Smooth muscle cell (in vitro differentiated cells): ENCODE data around the gene DNAJC8. TPM values are rescaled to one million over a fixed set of nuclear protein-coding genes. Genes with fewer than 3 reads are reported as not detected.

ENCODE experiments used
- DNase-seq: peaks from one replicate; lab custom pipeline; 2025; ENCODE audit not compliant: unreplicated experiment; lab: John Stamatoyannopoulos, UW
- H2AFZ ChIP-seq: fragments of 200-600 bp; sonication (generic); 2 replicates; pipeline ENCODE4 v1.6.0; 2016; ENCODE audit warnings: antibody characterized with exemption, low read depth, mild to moderate bottlenecking
- H3F3A ChIP-seq: fragments of 200-600 bp; sonication (generic); 2 replicates; pipeline ENCODE4 v1.6.0; 2017; ENCODE audit warnings: antibody characterized with exemption, low read depth
- H3K27ac ChIP-seq: fragments of 200-600 bp; sonication (generic); 2 replicates; pipeline ENCODE4 v1.5.1; 2016; ENCODE audit warnings: low read depth, mild to moderate bottlenecking
- H3K27me3 ChIP-seq: fragments of 200-600 bp; sonication (generic); 2 replicates; pipeline ENCODE4 v1.6.1; 2016; ENCODE audit warnings: low read depth, mild to moderate bottlenecking
- H3K36me3 ChIP-seq: fragments of 200-600 bp; sonication (generic); 2 replicates; pipeline ENCODE4 v1.5.1; 2016; ENCODE audit warnings: low read depth
- H3K4me1 ChIP-seq: fragments of 200-600 bp; sonication (generic); 2 replicates; pipeline ENCODE4 v1.5.1; 2016; ENCODE audit warnings: low read depth
- H3K4me2 ChIP-seq: fragments of 200-600 bp; sonication (generic); 2 replicates; pipeline ENCODE4 v1.6.0; 2016; ENCODE audit warnings: mild to moderate bottlenecking
- H3K4me3 ChIP-seq: fragments of 200-600 bp; sonication (generic); 2 replicates; pipeline ENCODE4 v1.5.1; 2016; ENCODE audit warnings: mild to moderate bottlenecking
- H3K79me2 ChIP-seq: fragments of 200-600 bp; sonication (generic); 2 replicates; pipeline ENCODE4 v1.6.0; 2016; ENCODE audit warnings: low read depth, mild to moderate bottlenecking
- H3K9ac ChIP-seq: fragments of 200-600 bp; sonication (generic); 2 replicates; pipeline ENCODE4 v1.6.0; 2016; ENCODE audit warnings: low read depth
- H3K9me3 ChIP-seq: fragments of 200-600 bp; sonication (generic); replicated peaks from 2 replicates; pipeline ENCODE4 v1.5.1; 2016; ENCODE audit warnings: low read depth
- H4K20me1 ChIP-seq: fragments of 200-600 bp; sonication (generic); 2 replicates; pipeline ENCODE4 v1.6.0; 2016; ENCODE audit warnings: low read depth
- WGBS: methylation state at CpG from one replicate; pipeline ENCODE4 v1.1.7; 2016; ENCODE audit warnings: low lambda C conversion rate; 5-methylcytosine and 5-hydroxymethylcytosine counted together
- polyA plus RNA-seq: library from polyadenylated mRNA; unstranded; fragments of >200 nt; fragmentation: Nextera tagmentation; extraction: Ambion mirVana; gene quantifications from 2 replicates; pipeline ENCODE4 v1.2.1, GENCODE V29; 2016
- total RNA-seq: library from RNA; depleted of rRNA; stranded (reverse); fragments of >200 nt; gene quantifications from 2 replicates; pipeline ENCODE4 v1.2.3, GENCODE V29; 2014
- TF ChIP-seq, protein P1 (sequence below): fragments of 200-600 bp; sonication (generic); IDR thresholded peaks from 2 replicates; pipeline ENCODE4 v1.5.1; 2017; ENCODE audit warnings: borderline replicate concordance, mild to moderate bottlenecking, antibody characterized with exemption; ENCODE audit not compliant: insufficient read depth, poor library complexity, severe bottlenecking

DNAJC8 gene
- total and polyA plus RNA-seq, 2 experiments from 2014 or later = 76.1 to 114 TPM

DNA sequence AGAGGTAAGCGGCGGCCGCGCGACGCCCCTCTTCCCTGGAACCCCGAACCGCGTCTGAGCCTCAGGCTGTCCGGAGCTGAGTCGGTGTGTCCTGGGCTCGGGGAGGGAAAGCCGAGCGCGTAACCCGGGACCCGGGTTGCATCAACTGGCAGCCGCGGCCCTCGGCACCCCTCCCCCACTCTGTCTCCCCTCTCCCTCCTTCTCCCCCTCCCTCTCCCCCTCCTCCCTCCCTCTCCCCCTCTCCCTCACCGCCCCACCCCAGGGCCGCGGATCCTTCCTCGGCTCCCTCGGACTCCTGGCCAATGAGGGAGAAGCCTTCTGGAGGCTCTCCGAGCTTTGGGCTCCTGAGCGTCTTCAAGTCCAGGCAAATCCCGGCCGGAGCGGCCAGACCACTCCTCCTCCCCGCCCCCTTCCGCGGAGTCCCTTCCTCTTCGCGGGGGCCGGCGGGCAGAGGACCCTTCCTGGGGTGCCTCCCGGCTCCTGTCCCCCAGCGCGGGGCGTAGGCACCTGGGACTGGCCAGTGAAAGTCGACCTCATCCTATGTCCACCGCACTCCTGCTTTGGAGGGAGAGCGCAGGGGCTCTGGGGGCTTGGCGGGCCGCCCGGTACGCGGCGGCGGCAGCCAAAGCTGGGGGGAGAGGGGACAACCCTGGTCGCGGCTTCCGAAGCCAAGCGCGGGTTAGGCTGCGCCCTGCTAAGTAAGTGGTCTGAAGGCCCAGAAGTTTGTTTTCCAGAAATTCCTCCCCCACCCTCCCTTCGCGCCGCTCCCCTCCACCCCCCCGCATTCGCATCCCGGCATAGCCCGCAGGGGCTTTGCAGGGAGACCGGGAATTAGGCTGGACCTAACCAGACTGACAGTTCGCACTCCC, 27.3 kb upstream of the DNAJC8 start:
- peaks cover 11% of the 10 kb centered on the region for H3K4me1 ChIP-seq
- H3K9me3 ChIP-seq = no peaks in the 10 kb centered on the region
- H2AFZ ChIP-seq = no peak overlapping the region
- H3K27ac ChIP-seq = peak overlapping the region; percentile 91
- 2% methylated on average over 34 of the region's 66 CpGs for WGBS
- H3K4me2 ChIP-seq = peak overlapping the region; percentile 80
- H3K4me3 ChIP-seq = peak overlapping the region; percentile 100
- peaks cover 51% of the 10 kb centered on the region for H4K20me1 ChIP-seq
- TF ChIP-seq, protein P1, sequence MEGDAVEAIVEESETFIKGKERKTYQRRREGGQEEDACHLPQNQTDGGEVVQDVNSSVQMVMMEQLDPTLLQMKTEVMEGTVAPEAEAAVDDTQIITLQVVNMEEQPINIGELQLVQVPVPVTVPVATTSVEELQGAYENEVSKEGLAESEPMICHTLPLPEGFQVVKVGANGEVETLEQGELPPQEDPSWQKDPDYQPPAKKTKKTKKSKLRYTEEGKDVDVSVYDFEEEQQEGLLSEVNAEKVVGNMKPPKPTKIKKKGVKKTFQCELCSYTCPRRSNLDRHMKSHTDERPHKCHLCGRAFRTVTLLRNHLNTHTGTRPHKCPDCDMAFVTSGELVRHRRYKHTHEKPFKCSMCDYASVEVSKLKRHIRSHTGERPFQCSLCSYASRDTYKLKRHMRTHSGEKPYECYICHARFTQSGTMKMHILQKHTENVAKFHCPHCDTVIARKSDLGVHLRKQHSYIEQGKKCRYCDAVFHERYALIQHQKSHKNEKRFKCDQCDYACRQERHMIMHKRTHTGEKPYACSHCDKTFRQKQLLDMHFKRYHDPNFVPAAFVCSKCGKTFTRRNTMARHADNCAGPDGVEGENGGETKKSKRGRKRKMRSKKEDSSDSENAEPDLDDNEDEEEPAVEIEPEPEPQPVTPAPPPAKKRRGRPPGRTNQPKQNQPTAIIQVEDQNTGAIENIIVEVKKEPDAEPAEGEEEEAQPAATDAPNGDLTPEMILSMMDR = no peak
- peaks cover 58% of the 10 kb centered on the region for H3K79me2 ChIP-seq
- H3F3A ChIP-seq = no peaks in the 10 kb centered on the region
- H3K27me3 ChIP-seq = no peaks in the 10 kb centered on the region
- H3K36me3 ChIP-seq = no peaks in the 10 kb centered on the region
- H3K9ac ChIP-seq = peak overlapping the region; percentile 96
- DNase-seq = peak; percentile 52

DNA sequence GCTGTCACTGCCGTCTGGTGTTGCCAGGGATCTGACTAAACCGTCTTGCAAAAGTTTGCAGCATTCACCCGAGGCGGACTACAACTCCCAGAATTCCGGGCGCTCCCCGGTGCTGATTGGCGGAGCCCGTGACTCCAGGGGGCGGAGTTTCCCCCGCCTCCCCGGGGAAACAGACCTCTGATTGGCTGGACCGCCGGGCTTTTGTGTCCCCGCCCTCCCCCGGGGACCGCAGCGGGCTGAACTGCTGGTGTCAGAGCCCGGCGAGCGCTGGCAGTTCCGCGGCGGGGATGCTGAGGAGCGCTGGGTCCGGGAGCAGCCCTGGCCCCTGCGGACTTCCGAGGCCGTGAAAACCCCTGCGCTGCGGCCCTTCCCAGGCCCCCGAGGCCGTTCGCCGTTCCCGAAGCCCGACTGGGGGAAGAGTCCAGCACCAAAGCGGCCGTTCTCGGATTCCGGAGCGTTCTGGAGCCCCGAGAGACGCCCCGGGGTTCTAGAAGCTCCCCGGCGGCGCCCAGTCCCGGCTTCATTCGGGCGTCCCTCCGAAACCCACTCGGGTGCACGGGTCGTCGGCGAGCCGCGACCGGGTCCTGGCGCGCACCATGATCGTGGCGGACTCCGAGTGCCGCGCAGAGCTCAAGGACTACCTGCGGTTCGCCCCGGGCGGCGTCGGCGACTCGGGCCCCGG, 26.6 kb upstream of the DNAJC8 start, which contains the start of gene SESN2:
SESN2 (plus strand) TSS at position 267 of the 682 bp plus-strand sequence; CDS start at position 597, 330 bp downstream.
- TF ChIP-seq, protein P1 = no peak
- WGBS = under 1% methylated on average over 60 of the region's 76 CpGs
- peak within 1 kb of the TSS; percentile 96 for H3K9ac ChIP-seq
- H3F3A ChIP-seq = no peaks in the 10 kb centered on the region
- no peaks in the 10 kb centered on the region for H3K36me3 ChIP-seq
- peak within 1 kb of the TSS; percentile 70 for H2AFZ ChIP-seq
- H3K9me3 ChIP-seq = no peaks in the 10 kb centered on the region
- H4K20me1 ChIP-seq = peaks cover 44% of the 10 kb centered on the region
- peak within 1 kb of the TSS; percentile 91 for H3K27ac ChIP-seq
- peaks cover 50% of the 10 kb centered on the region for H3K79me2 ChIP-seq
- DNase-seq = peak; percentile 96
- peaks cover 11% of the 10 kb centered on the region for H3K4me1 ChIP-seq
- H3K4me3 ChIP-seq = peak within 1 kb of the TSS; percentile 100
- peak within 1 kb of the TSS; percentile 80 for H3K4me2 ChIP-seq
- no peaks in the 10 kb centered on the region for H3K27me3 ChIP-seq

DNA sequence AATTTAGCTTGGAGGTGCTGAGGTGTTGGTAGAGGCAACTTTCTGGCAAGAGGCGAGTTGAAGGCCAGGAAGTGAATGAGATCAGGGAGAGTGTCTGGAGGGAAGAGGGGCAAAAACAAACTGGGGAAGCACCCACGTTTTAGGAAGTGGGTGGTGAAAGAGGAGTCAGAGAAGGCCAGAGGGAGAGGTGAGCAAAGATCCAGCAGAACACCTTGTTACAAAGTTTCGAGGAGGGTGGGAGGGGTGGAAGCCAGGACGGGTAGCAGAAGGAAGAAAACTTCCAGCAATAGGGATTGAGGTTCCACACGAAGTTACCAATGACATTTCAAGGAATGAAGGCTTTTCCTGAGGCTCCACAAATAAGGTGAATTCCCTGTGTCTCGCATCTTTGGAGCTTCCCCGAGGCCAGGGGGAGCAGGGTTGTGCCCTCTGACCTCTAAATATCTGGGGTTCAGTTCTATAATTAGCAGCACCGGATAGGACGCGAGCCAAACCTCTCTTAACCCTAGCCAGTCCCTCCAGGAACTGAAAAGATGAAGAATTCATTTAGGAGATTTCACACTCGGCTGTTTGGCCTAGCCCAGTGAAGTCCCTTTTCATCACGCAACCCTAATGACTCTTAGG, 25.9 kb upstream of the DNAJC8 start:
- WGBS = 40% methylated on average over 12 of the region's 12 CpGs
- peaks cover 44% of the 10 kb centered on the region for H3K79me2 ChIP-seq

More for the DNA sequence above, 25.9 kb upstream of the DNAJC8 start:
- no peaks in the 10 kb centered on the region for H3K27me3 ChIP-seq
- DNase-seq = no peak
- H3K4me1 ChIP-seq = peaks cover 11% of the 10 kb centered on the region
- H3K9ac ChIP-seq = peak overlapping the region; percentile 74
- H3F3A ChIP-seq = no peaks in the 10 kb centered on the region
- no peaks in the 10 kb centered on the region for H3K9me3 ChIP-seq
- TF ChIP-seq, protein P1 = no peak
- H2AFZ ChIP-seq = peak overlapping the region; percentile 70
- H3K36me3 ChIP-seq = no peaks in the 10 kb centered on the region
- H3K4me3 ChIP-seq = peak overlapping the region; percentile 100
- H4K20me1 ChIP-seq = peaks cover 37% of the 10 kb centered on the region
- peak overlapping the region; percentile 73 for H3K4me2 ChIP-seq
- H3K27ac ChIP-seq = peak overlapping the region; percentile 91
